Measurements from ENCODE around the gene HES5.
A peak's percentile ranks its signal among the peaks of the same experiment; 100 is the strongest.

Gene HES5

DNA sequence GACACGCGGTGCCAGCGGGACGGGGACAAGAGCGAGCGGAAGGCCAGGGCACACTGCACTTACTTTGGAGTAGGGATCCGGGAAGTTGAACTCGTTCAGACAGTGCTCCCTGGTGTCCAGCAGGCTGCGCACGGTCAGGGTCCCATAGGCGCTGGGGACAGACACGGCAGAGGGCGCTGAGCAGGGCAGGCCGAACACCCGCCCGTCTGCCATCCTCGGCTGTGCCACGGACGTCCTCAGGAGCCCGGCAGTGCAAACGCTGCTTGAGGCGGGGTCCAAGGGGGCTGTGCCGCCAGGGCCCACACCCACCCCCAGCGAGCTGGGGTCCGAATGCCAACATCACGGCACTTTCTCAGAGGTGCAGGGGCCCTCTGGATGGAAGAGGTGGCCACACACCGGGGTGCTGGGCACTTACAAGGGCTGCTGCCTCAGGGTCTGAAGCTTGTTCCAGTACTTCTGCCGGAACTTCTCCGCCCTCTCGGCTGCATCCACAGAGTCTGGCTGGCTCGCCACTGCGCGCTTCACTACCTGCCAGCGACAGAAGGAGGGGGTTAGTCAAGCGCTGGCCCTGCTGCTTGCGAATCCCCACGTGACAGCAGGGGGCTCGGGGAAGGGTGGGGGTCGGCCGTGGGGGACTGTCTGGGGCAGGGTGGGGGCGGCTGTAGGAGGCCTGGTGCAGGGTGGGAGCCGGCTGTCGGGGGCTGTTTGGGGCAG, 16.0 kb downstream of the HES5 start:
- no peak for DNase-seq

GRCh38 chr1:2512862-2513421, 17.1 kb downstream of the HES5 start:
- no peak for DNase-seq

GRCh38 chr1:2510366-2511155, 19.5 kb downstream of the HES5 start:
- DNase-seq, result no peak

DNA sequence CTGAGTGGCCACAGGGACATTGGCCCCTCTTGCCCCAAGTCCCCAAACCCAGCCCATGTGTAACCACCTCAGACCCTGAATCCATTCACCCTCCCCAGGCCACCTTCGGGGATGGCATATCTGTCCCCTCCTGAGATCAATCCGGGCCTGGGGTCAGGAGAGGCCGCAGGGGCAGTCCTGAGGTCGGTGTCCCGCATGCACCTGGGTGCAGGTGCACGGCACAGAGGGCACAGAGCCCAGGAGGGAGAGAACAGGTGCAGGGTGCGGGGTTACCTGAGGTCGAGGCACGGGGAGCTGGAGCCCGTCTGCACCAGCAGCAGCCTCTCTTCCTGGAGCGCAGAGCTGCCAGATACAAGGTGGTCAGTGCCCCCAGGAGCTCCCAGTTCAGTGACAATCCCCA, 20.5 kb downstream of the HES5 start:
- no peak for DNase-seq

GRCh38 chr1:2508751-2509150, 21.3 kb downstream of the HES5 start:
- DNase-seq, result no peak

DNA sequence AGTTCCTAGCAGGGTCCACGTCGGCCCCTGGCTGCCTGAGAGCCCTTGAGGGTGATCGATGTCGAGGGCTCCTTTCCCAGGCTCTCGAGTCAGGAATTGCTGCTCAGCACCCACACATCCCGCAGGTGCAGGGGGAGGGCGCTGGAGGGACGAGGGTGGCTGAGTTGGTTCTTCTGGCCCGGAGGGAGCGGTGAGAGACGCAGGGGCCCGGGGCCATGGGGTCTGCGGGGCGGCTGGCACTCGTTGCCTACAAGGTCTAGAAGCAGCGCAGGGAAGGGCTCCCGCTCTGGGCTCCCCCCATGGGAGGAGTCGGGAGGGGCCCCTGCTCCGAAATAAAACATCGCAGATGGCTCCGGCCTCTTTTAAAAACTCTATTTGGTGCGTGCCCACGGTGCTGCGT, 21.9 kb downstream of the HES5 start:
- no peak for DNase-seq

DNA sequence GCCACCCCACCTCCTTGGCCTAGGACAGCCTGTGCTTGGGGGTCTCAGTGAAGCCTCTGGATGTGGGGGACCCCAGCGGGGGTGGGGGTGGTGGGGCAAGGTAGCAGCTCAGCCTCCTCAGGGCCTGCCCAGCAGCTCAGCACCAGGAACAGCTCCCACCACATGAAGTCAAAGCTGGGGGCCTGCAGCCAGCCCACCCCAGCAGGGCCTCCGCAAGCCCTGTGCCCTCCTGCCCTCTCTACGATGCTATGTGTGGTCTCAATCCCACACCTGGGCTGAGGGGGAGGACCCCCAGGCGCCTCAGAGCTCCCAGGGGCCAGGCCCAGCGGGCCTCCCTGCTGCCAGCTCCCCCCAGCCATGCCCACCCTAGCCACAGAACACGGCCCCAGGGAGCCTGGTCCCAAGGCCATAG, 22.3 kb downstream of the HES5 start:
- no peak for DNase-seq

GRCh38 chr1:2506901-2507565, 23.0 kb downstream of the HES5 start:
- DNase-seq, result no peak

DNA sequence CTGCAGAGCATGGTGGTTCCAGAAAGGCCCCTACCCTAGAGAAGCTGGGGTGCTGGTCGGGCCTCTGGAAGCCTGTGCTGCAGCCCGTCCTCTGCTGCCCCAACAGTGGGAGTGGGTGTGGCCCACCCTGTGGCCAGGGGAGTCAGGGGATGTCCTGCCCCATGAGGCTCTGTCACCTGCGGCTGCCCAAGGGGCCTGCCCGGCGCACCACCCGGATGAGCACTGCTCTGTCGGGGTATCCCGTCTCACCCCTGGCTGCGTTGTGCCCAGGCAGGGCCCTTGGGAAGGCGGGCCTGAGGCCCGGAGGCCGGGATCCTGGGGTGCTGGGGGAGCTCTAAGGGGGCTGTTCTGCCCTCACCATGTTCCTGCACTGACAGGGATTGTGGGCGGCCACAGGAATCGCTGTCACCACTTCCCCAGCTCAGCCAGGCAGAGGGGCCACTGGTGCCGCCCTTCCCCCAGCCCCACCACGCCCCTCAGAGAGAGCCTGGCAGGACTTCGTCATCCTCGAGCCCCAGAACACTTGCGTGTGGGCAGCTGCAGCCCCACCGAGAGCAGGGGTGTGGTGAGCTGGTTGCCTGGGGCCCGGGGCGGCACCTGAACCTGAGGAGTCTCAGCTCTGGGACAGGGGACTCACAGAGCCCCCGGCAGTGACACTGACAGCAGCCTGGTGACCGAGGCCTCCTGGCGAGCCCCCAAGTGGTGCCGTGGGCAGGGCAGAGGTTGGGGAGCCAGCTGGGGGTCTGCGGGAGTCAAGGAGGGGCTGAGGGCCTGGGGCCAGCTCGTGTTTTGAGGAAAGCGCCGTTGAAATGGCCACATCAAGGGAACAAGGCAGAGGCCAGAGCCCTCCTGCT, 23.8 kb downstream of the HES5 start:
- no peak for DNase-seq

- no peak for DNase-seq
Measured at GRCh38 chr1:2505461-2505994, 24.5 kb downstream of the HES5 start.

DNA sequence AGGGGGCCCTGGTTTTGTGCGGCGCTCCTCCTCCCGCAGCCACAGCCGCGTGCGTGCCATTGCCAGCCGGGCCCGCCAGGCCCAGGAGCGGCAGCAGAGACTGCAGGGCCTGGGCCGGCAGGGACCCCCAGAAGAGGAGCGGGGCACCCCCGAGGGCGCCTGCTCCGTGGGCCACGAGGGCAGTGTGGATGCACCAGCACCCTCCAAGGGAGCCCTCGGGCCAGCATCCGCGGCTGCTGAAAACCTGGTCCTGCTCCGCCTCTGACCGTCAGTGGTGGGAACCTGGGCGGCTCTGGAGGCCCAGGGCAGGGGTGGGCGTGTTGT, 25.2 kb downstream of the HES5 start:
- no peak for DNase-seq

GRCh38 chr1:2504225-2504948, 25.7 kb downstream of the HES5 start:
- DNase-seq, result no peak

GRCh38 chr1:2503554-2504224, 26.4 kb downstream of the HES5 start:
- DNase-seq, result no peak

DNA sequence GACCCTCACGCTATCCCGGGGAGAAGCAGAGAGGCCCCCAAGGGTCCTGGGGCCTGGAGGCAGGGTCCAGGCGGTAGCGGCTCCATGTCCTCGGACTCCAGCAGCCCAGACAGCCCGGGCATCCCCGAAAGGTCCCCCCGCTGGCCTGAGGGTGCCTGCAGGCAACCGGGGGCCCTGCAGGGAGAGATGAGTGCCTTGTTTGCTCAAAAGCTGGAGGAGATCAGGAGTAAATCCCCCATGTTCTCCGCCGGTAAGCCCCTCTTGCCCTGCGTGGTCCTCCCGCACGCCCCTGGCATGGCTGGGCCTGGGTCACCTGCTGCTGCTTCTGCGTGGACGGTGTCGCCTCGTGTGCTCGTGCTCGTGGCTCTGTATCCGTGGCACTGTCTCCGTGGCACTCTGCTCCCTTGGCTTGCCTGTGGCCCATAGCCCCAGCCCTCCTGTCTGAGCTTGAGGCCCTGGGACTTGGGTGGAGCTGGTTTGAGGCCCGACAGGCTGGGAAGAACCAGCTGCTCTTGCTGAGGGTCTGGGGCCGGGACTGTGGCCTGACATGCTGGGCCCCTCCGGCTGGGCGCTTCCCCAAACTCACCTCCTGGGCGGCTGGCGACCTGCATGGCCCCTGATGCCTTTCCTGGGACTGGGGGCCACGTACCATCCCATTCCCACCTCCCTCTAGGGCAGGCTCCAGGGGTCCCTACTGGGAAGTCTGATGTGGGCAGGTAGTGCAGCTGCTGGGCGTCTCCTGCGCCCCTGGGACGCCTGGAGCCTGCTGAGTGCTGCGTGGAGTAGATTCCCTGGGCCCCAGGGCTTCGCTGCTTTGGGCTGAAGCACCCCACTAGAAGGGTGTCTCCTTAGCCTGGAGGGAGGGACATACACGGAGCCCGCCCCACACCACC, 27.2 kb downstream of the HES5 start:
- DNase-seq, result no peak

DNA sequence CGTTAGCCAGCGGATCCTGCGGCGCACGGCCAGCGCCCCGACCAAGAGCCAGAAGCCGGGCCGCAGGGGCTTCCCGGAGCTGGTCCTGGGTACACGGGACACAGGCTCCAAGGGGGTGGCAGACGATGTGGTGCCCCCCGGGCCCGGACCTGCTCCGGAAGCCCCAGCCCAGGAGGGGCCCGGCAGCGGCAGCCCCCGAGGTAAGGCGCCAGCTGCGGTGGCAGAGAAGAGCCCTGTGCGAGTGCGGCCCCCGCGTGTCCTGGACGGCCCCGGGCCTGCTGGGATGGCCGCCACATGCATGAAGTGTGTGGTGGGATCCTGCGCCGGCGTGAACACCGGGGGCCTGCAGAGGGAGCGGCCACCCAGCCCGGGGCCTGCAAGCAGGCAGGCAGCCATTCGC, 27.9 kb downstream of the HES5 start:
- no peak for DNase-seq

GRCh38 chr1:2501820-2502119, 28.3 kb downstream of the HES5 start:
- no peak for DNase-seq

- DNase-seq, result no peak
Measured at GRCh38 chr1:2501041-2501819, 28.8 kb downstream of the HES5 start.

- DNase-seq, result peak; percentile 15 to 40
Measured at GRCh38 chr1:2499986-2500596, 30.0 kb downstream of the HES5 start.

- no peak for DNase-seq
Measured at GRCh38 chr1:2499260-2499659, 30.8 kb downstream of the HES5 start.
